Neuronal stem cell (in vitro differentiated cells): ENCODE data around the gene RSKR.

Experiments used
- DNase-seq: peaks from one replicate; pipeline ENCODE4 v3.0.0-alpha.2; 2013; ENCODE audit warnings: low spot score
- H2AFZ ChIP-seq: one replicate; pipeline ENCODE4 v1.6.1; 2013; ENCODE audit warnings: mild to moderate bottlenecking, low read length, inconsistent platforms
- H2AK5ac ChIP-seq: 2 replicates; pipeline ENCODE4 v1.6.1; 2013; ENCODE audit warnings: low read depth, mild to moderate bottlenecking, inconsistent platforms, low read length, moderate library complexity, mixed read lengths
- H2BK120ac ChIP-seq: 2 replicates; pipeline ENCODE4 v1.6.1; 2013; ENCODE audit warnings: low read depth, mild to moderate bottlenecking, inconsistent platforms, low read length, moderate library complexity, mixed read lengths
- H2BK12ac ChIP-seq: one replicate; pipeline ENCODE4 v1.6.1; 2013; ENCODE audit warnings: low read length, inconsistent platforms
- H2BK15ac ChIP-seq: 2 replicates; pipeline ENCODE4 v1.6.1; 2013; ENCODE audit warnings: mild to moderate bottlenecking, low read length, inconsistent platforms, mixed read lengths
- H2BK5ac ChIP-seq: one replicate; pipeline ENCODE4 v1.6.1; 2013; ENCODE audit warnings: inconsistent platforms, mild to moderate bottlenecking, low read length, moderate library complexity
- H3K14ac ChIP-seq: one replicate; pipeline ENCODE4 v1.6.1; 2013; ENCODE audit warnings: low read length, inconsistent platforms
- H3K18ac ChIP-seq: 2 replicates; pipeline ENCODE4 v1.6.1; 2013; ENCODE audit warnings: low read length, inconsistent platforms
- H3K23ac ChIP-seq: 2 replicates; pipeline ENCODE4 v1.6.1; 2013; ENCODE audit warnings: low read depth, mild to moderate bottlenecking, mixed read lengths, low read length, inconsistent platforms; ENCODE audit not compliant: poor library complexity
- H3K27ac ChIP-seq: replicated peaks from 3 replicates; pipeline ENCODE4 v1.5.1; 2013; ENCODE audit warnings: low read length, inconsistent platforms
- H3K27me3 ChIP-seq, 3 experiments: 2 replicates each; pipeline ENCODE4 v1.6.1; 2013; ENCODE audit warnings: low read length in 3 of 3, mild to moderate bottlenecking in 2 of 3, inconsistent platforms in 1 of 3, low read depth in 1 of 3, mixed read lengths in 1 of 3, moderate library complexity in 1 of 3; ENCODE audit not compliant: control insufficient read depth in 3 of 3, insufficient read depth in 3 of 3
- H3K36me3 ChIP-seq, 2 donors: replicated peaks in 1 of 2; 2 replicates each; pipeline ENCODE4 v1.6.1; 2013; ENCODE audit warnings: low read length in 2 of 2; ENCODE audit not compliant: control insufficient read depth in 2 of 2, insufficient read depth in 2 of 2
- H3K4ac ChIP-seq: 2 replicates; pipeline ENCODE4 v1.6.1; 2013; ENCODE audit warnings: inconsistent platforms, mild to moderate bottlenecking, low read length, moderate library complexity
- H3K4me1 ChIP-seq, 2 donors: 1 replicate in 1 of 2; 2 replicates in 1 of 2; pipeline ENCODE4 v1.6.1; 2013; ENCODE audit warnings: low read length in 2 of 2, low read depth in 1 of 2; ENCODE audit not compliant: control insufficient read depth in 2 of 2, insufficient read depth in 1 of 2
- H3K4me2 ChIP-seq: one replicate; pipeline ENCODE4 v1.6.1; 2013; ENCODE audit warnings: mild to moderate bottlenecking, low read length, inconsistent platforms; ENCODE audit not compliant: insufficient read depth, poor library complexity, severe bottlenecking
- H3K4me3 ChIP-seq, 2 donors: 2 replicates each; pipeline ENCODE4 v1.5.1; 2013; ENCODE audit warnings: low read length in 2 of 2, mild to moderate bottlenecking in 2 of 2, inconsistent platforms in 1 of 2, moderate library complexity in 1 of 2
- H3K79me1 ChIP-seq: one replicate; pipeline ENCODE4 v1.6.1; 2013; ENCODE audit warnings: low read depth, mild to moderate bottlenecking, inconsistent platforms, low read length, moderate library complexity
- H3K9ac ChIP-seq: one replicate; pipeline ENCODE4 v1.6.1; 2013; ENCODE audit warnings: mild to moderate bottlenecking, low read depth, low read length, inconsistent platforms; ENCODE audit not compliant: poor library complexity
- H3K9me3 ChIP-seq, 2 donors: replicated peaks in 1 of 2; 2 replicates each; pipeline versions ENCODE3 to v1.6.1; 2013; ENCODE audit warnings: low read length in 2 of 2, mild to moderate bottlenecking in 2 of 2, inconsistent platforms in 1 of 2, low read depth in 1 of 2, mixed read lengths in 1 of 2, moderate library complexity in 1 of 2; ENCODE audit not compliant: control insufficient read depth in 2 of 2, insufficient read depth in 1 of 2
- H4K8ac ChIP-seq: one replicate; pipeline ENCODE4 v1.6.1; 2013; ENCODE audit warnings: low read depth, mild to moderate bottlenecking, inconsistent platforms, low read length, moderate library complexity
- H4K91ac ChIP-seq: one replicate; pipeline ENCODE4 v1.6.1; 2013; ENCODE audit warnings: low read length, low read depth, mild to moderate bottlenecking, inconsistent platforms; ENCODE audit not compliant: poor library complexity
- WGBS, 2 donors: extraction: QIAGEN DNeasy Blood & Tissue Kit; methylation state at CpG; one replicate each; pipeline ENCODE4 v1.1.7; 2013; ENCODE audit warnings: missing lambda C conversion rate in 2 of 2, mixed read lengths in 1 of 2; ENCODE audit not compliant: insufficient read length in 2 of 2, insufficient replicate concordance in 1 of 2; ENCODE audit errors: extremely low coverage in 2 of 2; 5-methylcytosine and 5-hydroxymethylcytosine counted together

RSKR gene

DNA sequence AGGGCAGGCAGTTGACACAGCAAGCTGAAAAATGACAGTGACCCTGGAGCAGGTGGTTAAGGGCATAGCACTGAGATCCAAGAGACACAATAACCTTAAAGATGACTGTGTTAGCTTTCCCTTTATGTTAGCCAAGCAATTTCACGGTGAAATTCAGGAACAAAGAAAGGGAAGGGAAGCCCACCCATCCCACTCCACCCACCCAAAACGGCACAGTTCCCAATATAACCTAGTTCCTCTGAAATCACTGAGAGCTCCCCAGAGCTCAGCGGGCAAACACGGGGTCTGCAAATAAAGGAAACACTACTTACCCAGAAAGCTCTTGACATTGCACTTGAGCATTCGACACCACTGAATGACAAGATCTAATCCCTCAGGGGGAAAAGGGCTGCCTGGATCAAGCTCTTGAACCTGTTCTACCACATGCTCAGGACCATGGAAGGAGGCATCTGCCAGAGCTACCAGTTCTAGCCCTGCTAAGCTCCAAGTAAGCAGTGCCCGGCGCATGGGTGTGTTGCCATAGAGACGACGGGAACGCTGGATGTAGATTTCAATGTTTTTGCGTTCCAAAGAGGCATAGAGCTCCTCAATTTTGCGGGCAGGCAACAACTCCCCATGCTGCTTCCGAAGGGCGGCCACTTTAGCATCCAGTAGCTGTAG, 20.4 kb upstream of the RSKR start:
- H2AK5ac ChIP-seq: no peak overlapping the region
- H3K27ac ChIP-seq: no peak overlapping the region
- no peaks in the 10 kb centered on the region for H3K27me3 ChIP-seq
- no peak overlapping the region for H3K23ac ChIP-seq
- no peak overlapping the region for H2BK5ac ChIP-seq
- DNase-seq: no peak
- no peaks in the 10 kb centered on the region for H3K4me1 ChIP-seq
- peaks cover 71 to 100% of the 10 kb centered on the region in 2 donors for H3K36me3 ChIP-seq
- no peak overlapping the region for H3K4me3 ChIP-seq
- H2BK15ac ChIP-seq: no peak overlapping the region
- no peaks in the 10 kb centered on the region for H3K9me3 ChIP-seq
- H2BK12ac ChIP-seq: no peak overlapping the region
- H2BK120ac ChIP-seq: no peak overlapping the region
- H3K14ac ChIP-seq: no peak overlapping the region
- H4K91ac ChIP-seq: no peak overlapping the region
- H3K4me2 ChIP-seq: no peak overlapping the region
- H4K8ac ChIP-seq: no peak overlapping the region
- no CpG with 5 or more reads among the region's 14 CpGs for WGBS, 2 donors
- no peak overlapping the region for H2AFZ ChIP-seq
- H3K9ac ChIP-seq: no peak overlapping the region
- no peak overlapping the region for H3K18ac ChIP-seq
- H3K4ac ChIP-seq: no peak overlapping the region
- H3K79me1 ChIP-seq: peaks cover 19% of the 10 kb centered on the region

GRCh38 chr17:28626818-28627217, 12.8 kb upstream of the RSKR start:
- no CpG with 5 or more reads among the region's 4 CpGs for WGBS, 2 donors
- peaks cover 42 to 95% of the 10 kb centered on the region in 2 donors for H3K36me3 ChIP-seq

DNA sequence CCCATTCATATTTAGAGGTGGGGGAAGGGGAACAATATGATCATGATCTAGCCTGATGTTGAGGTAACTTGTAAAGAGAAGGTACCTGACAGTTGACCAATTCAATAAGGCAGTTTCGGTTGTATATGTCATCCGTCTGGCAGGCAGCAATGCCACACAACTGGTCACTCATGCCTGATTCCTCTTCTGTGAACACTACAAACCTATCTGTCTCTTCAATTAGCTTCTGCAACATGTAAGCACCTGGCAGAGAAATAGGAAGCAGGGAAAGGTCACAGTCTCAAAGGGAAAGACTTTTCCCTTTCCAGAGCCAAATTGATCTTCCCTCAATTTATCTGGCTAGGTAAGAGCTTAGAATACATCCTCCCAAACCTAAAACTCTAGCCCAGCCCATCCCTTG, 10.2 kb upstream of the RSKR start:
- no peak overlapping the region for H3K18ac ChIP-seq
- no peak overlapping the region for H2BK12ac ChIP-seq
- H3K79me1 ChIP-seq: peaks cover 1% of the 10 kb centered on the region
- no CpG with 5 or more reads among the region's 2 CpGs for WGBS, 2 donors
- no peaks in the 10 kb centered on the region for H3K9me3 ChIP-seq
- H3K14ac ChIP-seq: no peak overlapping the region
- no peak overlapping the region for H3K4ac ChIP-seq
- no peaks in the 10 kb centered on the region for H3K27me3 ChIP-seq
- H3K4me1 ChIP-seq: no peaks in the 10 kb centered on the region
- H3K9ac ChIP-seq: no peak overlapping the region
- no peak overlapping the region for H2BK15ac ChIP-seq
- H2AK5ac ChIP-seq: no peak overlapping the region
- no peak overlapping the region for H3K27ac ChIP-seq
- no peak overlapping the region for H2BK120ac ChIP-seq
- DNase-seq: no peak
- H4K8ac ChIP-seq: no peak overlapping the region
- H4K91ac ChIP-seq: no peak overlapping the region
- H3K4me3 ChIP-seq: no peak overlapping the region
- H3K4me2 ChIP-seq: no peak overlapping the region
- no peak overlapping the region for H3K23ac ChIP-seq
- no peak overlapping the region for H2BK5ac ChIP-seq
- no peak overlapping the region for H2AFZ ChIP-seq
- peaks cover 49 to 95% of the 10 kb centered on the region in 2 donors for H3K36me3 ChIP-seq

More at GRCh38 chr17:28626818-28627217, 12.8 kb upstream of the RSKR start:
- no peak overlapping the region for H2BK15ac ChIP-seq
- no peak overlapping the region for H2BK12ac ChIP-seq
- H2AK5ac ChIP-seq: no peak overlapping the region
- H2AFZ ChIP-seq: no peak overlapping the region
- H2BK5ac ChIP-seq: no peak overlapping the region
- H3K9me3 ChIP-seq: no peaks in the 10 kb centered on the region
- no peak overlapping the region for H2BK120ac ChIP-seq
- no peak overlapping the region for H4K8ac ChIP-seq
- no peak overlapping the region for H3K9ac ChIP-seq
- no peak overlapping the region for H3K18ac ChIP-seq
- H3K79me1 ChIP-seq: peaks cover 1% of the 10 kb centered on the region
- no peak overlapping the region for H3K23ac ChIP-seq
- no peak overlapping the region for H3K4me2 ChIP-seq
- no peaks in the 10 kb centered on the region for H3K4me1 ChIP-seq
- no peaks in the 10 kb centered on the region for H3K27me3 ChIP-seq
- H3K14ac ChIP-seq: no peak overlapping the region
- no peak overlapping the region for H3K27ac ChIP-seq
- no peak overlapping the region for H3K4ac ChIP-seq
- no peak overlapping the region for H4K91ac ChIP-seq
- no peak for DNase-seq
- no peak overlapping the region for H3K4me3 ChIP-seq

- Histone ChIP-seq H2BK5ac (no peak overlapping the region), H2BK12ac (no peak overlapping the region), H3K36me3 (peaks cover 52 to 95% of the 10 kb centered on the region in 2 donors), H3K27ac (no peak overlapping the region), H3K4me2 (no peak overlapping the region), H4K91ac (no peak overlapping the region), H4K8ac (no peak overlapping the region), H3K27me3 (no peaks in the 10 kb centered on the region), H2AFZ (no peak overlapping the region), H3K23ac (no peak overlapping the region), H3K14ac (no peak overlapping the region), H2BK120ac (no peak overlapping the region), H3K18ac (no peak overlapping the region), H3K4me1 (no peaks in the 10 kb centered on the region), H3K4me3 (no peak overlapping the region), H3K79me1 (peaks cover 1% of the 10 kb centered on the region), H3K9ac (no peak overlapping the region), H3K4ac (no peak overlapping the region), H2AK5ac (no peak overlapping the region), H3K9me3 (no peaks in the 10 kb centered on the region), H2BK15ac (no peak overlapping the region)
- no CpG with 5 or more reads among the region's 4 CpGs for WGBS, 2 donors
- DNase-seq: no peak
These were observed 9.7 kb upstream of the RSKR start for GRCh38 chr17:28623696-28624095.
